Sigmoid colon (tissue), 4 donors: ENCODE measurements around the gene JAZF1.

Experiments
- EP300 ChIP-seq, 4 donors: sonication (generic); formaldehyde crosslinking; IDR thresholded peaks; one replicate each; pipeline ENCODE4 v1.6.1; 2017; ENCODE audit warnings: antibody characterized with exemption in 4 of 4
- TF ChIP-seq, protein P1 (sequence below), 4 experiments: fragments of 450-650 bp in 3 of 4; fragments of 200-600 bp in 1 of 4; IDR thresholded peaks; one replicate each; pipeline ENCODE4 v1.5.1; 2016 to 2019; ENCODE audit warnings: antibody characterized with exemption in 4 of 4, mild to moderate bottlenecking in 3 of 4, moderate library complexity in 2 of 4

DNA sequence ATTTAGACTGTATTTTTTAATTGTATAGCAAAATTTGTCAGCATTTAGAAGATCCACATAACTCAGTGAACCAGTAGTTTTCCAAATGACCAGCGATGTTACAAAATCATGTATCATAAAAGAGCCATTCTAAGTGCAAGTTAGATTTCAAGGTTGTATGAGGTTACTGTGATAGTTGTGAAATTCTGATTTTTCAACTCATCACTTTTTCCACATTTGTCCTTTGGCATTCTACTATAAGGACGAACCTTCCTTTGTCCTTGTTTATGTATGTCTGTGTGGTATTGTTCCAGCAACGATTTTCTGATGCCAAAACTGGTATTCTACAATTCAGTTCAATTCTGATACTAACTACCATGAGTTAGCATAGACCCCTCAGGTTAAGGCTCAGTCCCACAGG, 376.5 kb downstream of the JAZF1 start:
- TF ChIP-seq, protein P1, sequence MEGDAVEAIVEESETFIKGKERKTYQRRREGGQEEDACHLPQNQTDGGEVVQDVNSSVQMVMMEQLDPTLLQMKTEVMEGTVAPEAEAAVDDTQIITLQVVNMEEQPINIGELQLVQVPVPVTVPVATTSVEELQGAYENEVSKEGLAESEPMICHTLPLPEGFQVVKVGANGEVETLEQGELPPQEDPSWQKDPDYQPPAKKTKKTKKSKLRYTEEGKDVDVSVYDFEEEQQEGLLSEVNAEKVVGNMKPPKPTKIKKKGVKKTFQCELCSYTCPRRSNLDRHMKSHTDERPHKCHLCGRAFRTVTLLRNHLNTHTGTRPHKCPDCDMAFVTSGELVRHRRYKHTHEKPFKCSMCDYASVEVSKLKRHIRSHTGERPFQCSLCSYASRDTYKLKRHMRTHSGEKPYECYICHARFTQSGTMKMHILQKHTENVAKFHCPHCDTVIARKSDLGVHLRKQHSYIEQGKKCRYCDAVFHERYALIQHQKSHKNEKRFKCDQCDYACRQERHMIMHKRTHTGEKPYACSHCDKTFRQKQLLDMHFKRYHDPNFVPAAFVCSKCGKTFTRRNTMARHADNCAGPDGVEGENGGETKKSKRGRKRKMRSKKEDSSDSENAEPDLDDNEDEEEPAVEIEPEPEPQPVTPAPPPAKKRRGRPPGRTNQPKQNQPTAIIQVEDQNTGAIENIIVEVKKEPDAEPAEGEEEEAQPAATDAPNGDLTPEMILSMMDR (IDR thresholded peaks at IDR 0.05) = no peak
- TF ChIP-seq EP300 (IDR thresholded peaks at IDR 0.05) = no peak
